GM12892 (cell line): ENCODE measurements around the gene DYNC1H1.

Experiments used
- POLR2AphosphoS5 ChIP-seq: IDR thresholded peaks from 2 replicates; pipeline ENCODE4 v1.6.1; 2011; ENCODE audit warnings: low read depth, low read length, control low read depth
- TAF1 ChIP-seq: IDR thresholded peaks from 2 replicates; pipeline ENCODE4 v1.6.1; 2011; ENCODE audit warnings: low read depth, mild to moderate bottlenecking, control low read depth, low read length, borderline replicate concordance

GRCh38 chr14:101979666-101980065 is 15.3 kb downstream of the DYNC1H1 start:
- no peak for TF ChIP-seq POLR2AphosphoS5
- TF ChIP-seq TAF1, result no peak
